Globus pallidus (tissue), 1 donor: ENCODE results near the gene EIF3K.
"Not testable (repeated sequence)": the region's sequence is repeated elsewhere in the genome, so short reads cannot be mapped to it uniquely, and the experiment has no call there.

Source experiments
- DNase-seq: peaks from one replicate; pipeline ENCODE4 v3.0.0-alpha.2; 2015; ENCODE audit warnings: low spot score

Gene EIF3K

GRCh38 chr19:38618590-38619360, at the start of gene EIF3K:
EIF3K (plus strand) TSS chr19:38619188; CDS start chr19:38619269, 81 bp downstream.
- DNase-seq = peak; percentile 99

GRCh38 chr19:38569368-38569983, 49.5 kb upstream of the EIF3K start:
- DNase-seq = no peak

GRCh38 chr19:38571682-38572081, 47.3 kb upstream of the EIF3K start:
- no peak for DNase-seq

GRCh38 chr19:38577826-38578225, 41.2 kb upstream of the EIF3K start:
- no peak for DNase-seq

GRCh38 chr19:38579304-38579703, 39.7 kb upstream of the EIF3K start:
- DNase-seq = not testable (repeated sequence)

- no peak for DNase-seq
Measured at GRCh38 chr19:38580080-38580479, 38.9 kb upstream of the EIF3K start.

- DNase-seq = peak; percentile 9
Measured at GRCh38 chr19:38583219-38583984, 35.6 kb upstream of the EIF3K start.

- no peak for DNase-seq
Measured at GRCh38 chr19:38583985-38584305, 35.0 kb upstream of the EIF3K start.

- DNase-seq = no peak
Measured at GRCh38 chr19:38587562-38587961, 31.4 kb upstream of the EIF3K start.

GRCh38 chr19:38588041-38588440, 30.9 kb upstream of the EIF3K start:
- no peak for DNase-seq

GRCh38 chr19:38592940-38593339, 26.0 kb upstream of the EIF3K start:
- no peak for DNase-seq

- no peak for DNase-seq
Measured at GRCh38 chr19:38596057-38596981, 22.7 kb upstream of the EIF3K start.

- DNase-seq = no peak
Measured at GRCh38 chr19:38597075-38597474, 21.9 kb upstream of the EIF3K start.

- no peak for DNase-seq
Measured at GRCh38 chr19:38599722-38600121, 19.3 kb upstream of the EIF3K start.

- not testable (repeated sequence) for DNase-seq
Measured at GRCh38 chr19:38602856-38603255, 16.1 kb upstream of the EIF3K start.

GRCh38 chr19:38606131-38606530, 12.9 kb upstream of the EIF3K start:
- DNase-seq = no peak

GRCh38 chr19:38614289-38614688, 4.7 kb upstream of the EIF3K start:
- no peak for DNase-seq

GRCh38 chr19:38615007-38615581, 3.9 kb upstream of the EIF3K start:
- no peak for DNase-seq

GRCh38 chr19:38616265-38616664, 2.7 kb upstream of the EIF3K start:
- no peak for DNase-seq

- DNase-seq = no peak
Measured at GRCh38 chr19:38617283-38617763, 1.7 kb upstream of the EIF3K start.
